Endodermal cell (in vitro differentiated cells): ENCODE data around the gene TOM1L2. TPM values are rescaled to one million over a fixed set of nuclear protein-coding genes. Genes with fewer than 3 reads are reported as not detected.

Experiments used
- DNase-seq: peaks from one replicate; pipeline ENCODE4 v3.0.0-alpha.2; 2017
- H3K27ac ChIP-seq: 2 replicates; pipeline ENCODE4 v1.5.1; 2013; ENCODE audit warnings: mild to moderate bottlenecking, low read depth, low read length, moderate library complexity
- H3K27me3 ChIP-seq: 2 replicates; pipeline ENCODE4 v1.6.1; 2013; ENCODE audit warnings: mild to moderate bottlenecking, low read length, moderate library complexity; ENCODE audit not compliant: insufficient read depth, control insufficient read depth, poor library complexity, severe bottlenecking
- H3K36me3 ChIP-seq: 2 replicates; pipeline ENCODE4 v1.7.0; 2013; ENCODE audit warnings: mild to moderate bottlenecking, low read length, moderate library complexity; ENCODE audit not compliant: control insufficient read depth, insufficient read depth
- H3K4me1 ChIP-seq: one replicate; pipeline ENCODE4 v1.7.0; 2013; ENCODE audit warnings: low read length; ENCODE audit not compliant: control insufficient read depth, insufficient read depth
- H3K4me3 ChIP-seq: 2 replicates; pipeline ENCODE4 v1.5.1; 2013; ENCODE audit warnings: mild to moderate bottlenecking, low read length, moderate library complexity
- H3K9ac ChIP-seq: 2 replicates; pipeline ENCODE4 v1.6.1; 2013; ENCODE audit warnings: mild to moderate bottlenecking, low read length, moderate library complexity; ENCODE audit not compliant: poor library complexity, severe bottlenecking; ENCODE audit errors: extremely low read depth
- H3K9me3 ChIP-seq: 2 replicates; pipeline ENCODE4 v1.6.1; 2013; ENCODE audit warnings: mild to moderate bottlenecking, low read length, moderate library complexity; ENCODE audit not compliant: control insufficient read depth
- H3K27ac Mint-ChIP-seq: 2 replicates; pipeline ENCODE4 v1.8.0; 2020; ENCODE audit warnings: mixed read lengths
- H3K27me3 Mint-ChIP-seq: 2 replicates; pipeline ENCODE4 v1.8.0; 2021; ENCODE audit warnings: mild to moderate bottlenecking, mixed read lengths; ENCODE audit not compliant: insufficient read depth
- H3K36me3 Mint-ChIP-seq: 2 replicates; pipeline ENCODE4 v1.8.0; 2020; ENCODE audit warnings: low read depth, mixed read lengths
- H3K4me1 Mint-ChIP-seq: 2 replicates; pipeline ENCODE4 v1.8.0; 2020; ENCODE audit warnings: mixed read lengths
- H3K4me3 Mint-ChIP-seq: 2 replicates; pipeline ENCODE4 v1.8.0; 2020; ENCODE audit warnings: mild to moderate bottlenecking, moderate library complexity, mixed read lengths
- H3K9me3 Mint-ChIP-seq: 2 replicates; pipeline ENCODE4 v1.8.0; 2020; ENCODE audit warnings: mild to moderate bottlenecking, mixed read lengths
- CTCF ChIP-seq: fragments of 200-600 bp; sonication (generic); conservative IDR thresholded peaks from 2 replicates; pipeline ENCODE4 v1.5.0; 2021; ENCODE audit warnings: antibody characterized with exemption, mild to moderate bottlenecking
- WGBS, 2 experiments: methylation state at CpG; one replicate each; pipeline versions ENCODE4 v1.1.5 to v1.1.7; 2013; ENCODE audit warnings: missing lambda C conversion rate in 2 of 2, mixed read lengths in 1 of 2; ENCODE audit not compliant: insufficient coverage in 1 of 2, insufficient read length in 1 of 2; 5-methylcytosine and 5-hydroxymethylcytosine counted together
- total RNA-seq, 2 donors: library from RNA; stranded (reverse); fragmentation: NEBNext Ultra II Directional in 1 of 2; extraction: Animal tissue kit (Norgen Biotek cat#: 25700) in 1 of 2; gene quantifications; 2 replicates in 1 of 2; 3 replicates in 1 of 2; pipeline ENCODE4 v1.2.1, GENCODE V29; 2021

The TOM1L2 gene
- total RNA-seq, 2 donors from 2014 or later, result 10.2 to 11.5 TPM

DNA sequence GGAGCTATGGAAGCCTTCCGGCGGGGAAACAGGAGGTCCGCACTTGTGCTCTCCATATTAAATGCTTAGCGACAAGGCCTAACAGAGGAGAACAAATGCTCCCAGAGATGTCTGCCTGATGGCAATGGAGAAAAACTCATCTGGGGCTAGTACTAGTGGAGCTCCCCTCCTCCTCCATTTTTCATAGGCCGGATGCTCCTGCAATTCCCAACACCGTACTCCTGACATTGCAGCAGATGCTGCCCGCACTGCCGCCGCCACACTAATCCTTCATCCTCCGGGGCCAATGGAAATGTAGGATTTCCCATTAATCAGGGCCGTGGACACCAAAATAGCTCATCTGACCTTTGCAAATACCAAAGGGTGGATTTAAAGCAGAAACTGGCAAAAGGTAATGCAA is 27.5 kb downstream of the TOM1L2 start:
- Mint-ChIP-seq H3K36me3 (no peaks in the 10 kb centered on the region), H3K9me3 (no peaks in the 10 kb centered on the region), H3K4me3 (no peak overlapping the region), H3K27ac (no peak overlapping the region), H3K27me3 (no peaks in the 10 kb centered on the region), H3K4me1 (peaks cover 43% of the 10 kb centered on the region)
- Histone ChIP-seq H3K4me3 (no peak overlapping the region), H3K27me3 (no peaks in the 10 kb centered on the region), H3K9me3 (no peaks in the 10 kb centered on the region), H3K4me1 (peaks cover 35% of the 10 kb centered on the region), H3K9ac (no peak overlapping the region), H3K36me3 (no peaks in the 10 kb centered on the region), H3K27ac (no peak overlapping the region)
- no peak for DNase-seq
- no peak for TF ChIP-seq CTCF
- WGBS, 2 experiments, result 95 to 96% methylated on average over 7 to 11 of the region's 11 CpGs

GRCh38 chr17:17944242-17944641 is 28.0 kb downstream of the TOM1L2 start:
- H3K9ac ChIP-seq, result peak overlapping the region; percentile 14
- no peaks in the 10 kb centered on the region for H3K9me3 Mint-ChIP-seq
- H3K9me3 ChIP-seq, result no peaks in the 10 kb centered on the region
- 89 to 95% methylated on average over 6 to 7 of the region's 7 CpGs for WGBS, 2 experiments
- H3K36me3 ChIP-seq, result no peaks in the 10 kb centered on the region
- no peak for TF ChIP-seq CTCF
- no peaks in the 10 kb centered on the region for H3K27me3 Mint-ChIP-seq
- H3K36me3 Mint-ChIP-seq, result no peaks in the 10 kb centered on the region
- peaks cover 43% of the 10 kb centered on the region for H3K4me1 Mint-ChIP-seq
- DNase-seq, result no peak
- no peak overlapping the region for H3K4me3 Mint-ChIP-seq
- H3K4me3 ChIP-seq, result peak overlapping the region; percentile 61
- no peaks in the 10 kb centered on the region for H3K27me3 ChIP-seq
- peak overlapping the region; percentile 86 for H3K27ac Mint-ChIP-seq
- peak overlapping the region; percentile 54 for H3K27ac ChIP-seq
- peaks cover 35% of the 10 kb centered on the region for H3K4me1 ChIP-seq

DNA sequence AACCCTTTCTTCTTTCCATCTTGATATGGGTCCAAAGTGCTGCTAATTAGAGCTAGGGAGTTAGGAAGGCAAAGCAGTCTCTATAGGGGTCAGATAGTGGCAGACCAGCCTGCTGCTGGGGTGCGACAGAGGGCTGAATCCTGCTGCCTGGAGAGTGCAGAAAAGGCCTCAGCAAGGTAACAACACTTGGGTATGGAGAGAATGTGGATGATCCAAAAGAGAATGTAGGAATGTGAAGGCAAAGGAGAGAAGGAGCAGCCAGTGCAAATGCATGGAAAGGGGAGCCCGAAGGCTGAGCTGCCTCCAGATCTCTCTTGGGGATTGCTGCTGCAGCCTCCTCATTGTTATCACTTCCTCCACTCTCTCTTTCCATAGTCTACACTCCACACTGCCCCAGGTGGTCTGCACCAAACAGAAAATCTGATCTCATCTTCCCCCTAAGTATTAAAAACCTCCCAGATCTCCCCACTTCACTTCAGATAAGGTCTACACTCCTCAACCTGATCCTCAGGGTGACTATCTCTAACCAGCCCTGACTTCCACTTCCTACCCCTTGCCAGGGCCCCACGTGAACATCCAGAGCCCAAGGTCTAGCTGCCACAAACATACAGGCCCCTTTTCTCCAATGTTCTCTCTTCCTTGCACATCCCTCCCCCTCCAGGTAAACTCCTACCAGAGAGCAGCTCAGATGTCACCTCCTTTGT is 28.8 kb downstream of the TOM1L2 start:
- H3K9ac ChIP-seq, result peak overlapping the region; percentile 14
- peak overlapping the region; percentile 54 for H3K27ac ChIP-seq
- Mint-ChIP-seq H3K4me1 (peaks cover 43% of the 10 kb centered on the region), H3K9me3 (no peaks in the 10 kb centered on the region), H3K36me3 (no peaks in the 10 kb centered on the region), H3K27me3 (no peaks in the 10 kb centered on the region), H3K4me3 (peak overlapping the region; percentile 24), H3K27ac (peak overlapping the region; percentile 86)
- H3K27me3 ChIP-seq, result no peaks in the 10 kb centered on the region
- 43% methylated on average over 1 to 3 of the region's 3 CpGs for WGBS, 2 experiments
- H3K36me3 ChIP-seq, result no peaks in the 10 kb centered on the region
- TF ChIP-seq CTCF, result no peak
- no peaks in the 10 kb centered on the region for H3K9me3 ChIP-seq
- peaks cover 35% of the 10 kb centered on the region for H3K4me1 ChIP-seq
- DNase-seq, result peak; percentile 82
- H3K4me3 ChIP-seq, result peak overlapping the region; percentile 61
